RPMI8226 (cell line): ENCODE results near the gene SDHB.
A peak's percentile ranks its signal among the peaks of the same experiment; 100 is the strongest.

ENCODE experiments used
- DNase-seq: peaks from one replicate; pipeline ENCODE4 v3.0.0-alpha.2; 2015

SDHB gene

GRCh38 chr1:16981269-16981849 lies 72.5 kb downstream of the SDHB start:
- no peak for DNase-seq

- DNase-seq: peak; percentile 35
Observed at GRCh38 chr1:16980473-16981268, 73.2 kb downstream of the SDHB start, which contains the start of gene MFAP2. TSS of gene MFAP2 (minus strand) at chr1:16980620. CDS start at chr1:16978273, 2,347 bp downstream.

- no peak for DNase-seq
Observed at GRCh38 chr1:16979475-16980327, 74.1 kb downstream of the SDHB start.

- DNase-seq: no peak
Observed at GRCh38 chr1:16978567-16979474, 75.0 kb downstream of the SDHB start.

- DNase-seq: no peak
Observed at GRCh38 chr1:16978139-16978538, 75.7 kb downstream of the SDHB start.

GRCh38 chr1:16977377-16977776 lies 76.5 kb downstream of the SDHB start:
- DNase-seq: no peak

- DNase-seq: no peak
Observed at GRCh38 chr1:16976966-16977365, 76.9 kb downstream of the SDHB start.

GRCh38 chr1:16975838-16976237 lies 78.0 kb downstream of the SDHB start:
- no peak for DNase-seq

GRCh38 chr1:16975211-16975610 lies 78.6 kb downstream of the SDHB start:
- no peak for DNase-seq

GRCh38 chr1:16973215-16973614 lies 80.6 kb downstream of the SDHB start:
- no peak for DNase-seq

GRCh38 chr1:16972189-16972895 lies 81.5 kb downstream of the SDHB start:
- DNase-seq: no peak

- DNase-seq: no peak
Observed at GRCh38 chr1:16971341-16972188, 82.3 kb downstream of the SDHB start.

- no peak for DNase-seq
Observed at GRCh38 chr1:16970132-16970910, 83.5 kb downstream of the SDHB start.

GRCh38 chr1:16969651-16970050 lies 84.2 kb downstream of the SDHB start:
- DNase-seq: no peak

GRCh38 chr1:16969057-16969611 lies 84.7 kb downstream of the SDHB start:
- DNase-seq: no peak
